GM23248 (cell line): ENCODE data around the gene NUDT22. TPM values are rescaled to one million over a fixed set of nuclear protein-coding genes. Genes with fewer than 3 reads are reported as not detected.
A peak's percentile ranks its signal among the peaks of the same experiment; 100 is the strongest.

Experiments
- DNase-seq: peaks from one replicate; pipeline ENCODE4 v3.0.0-alpha.2; 2015
- H2AFZ ChIP-seq: fragments of 200-600 bp; sonication (generic); 2 replicates; pipeline ENCODE4 v1.6.1; 2016; ENCODE audit warnings: antibody characterized with exemption
- H3F3A ChIP-seq: fragments of 200-600 bp; sonication (generic); 2 replicates; pipeline ENCODE4 v1.6.1; 2016; ENCODE audit warnings: mild to moderate bottlenecking, antibody characterized with exemption, mixed run types; ENCODE audit not compliant: insufficient read depth
- H3K27ac ChIP-seq: fragments of 200-600 bp; sonication (generic); 2 replicates; pipeline ENCODE4 v1.5.1; 2016; ENCODE audit warnings: mild to moderate bottlenecking
- H3K27me3 ChIP-seq: fragments of 200-600 bp; sonication (generic); replicated peaks from 2 replicates; pipeline ENCODE4 v1.6.1; 2016; ENCODE audit warnings: mild to moderate bottlenecking; ENCODE audit not compliant: insufficient read depth
- H3K36me3 ChIP-seq: fragments of 200-600 bp; sonication (generic); 2 replicates; pipeline ENCODE4 v1.6.1; 2016; ENCODE audit warnings: low read depth, mild to moderate bottlenecking
- H3K4me1 ChIP-seq: fragments of 200-600 bp; sonication (generic); 2 replicates; pipeline ENCODE4 v1.6.1; 2016; ENCODE audit warnings: mild to moderate bottlenecking; ENCODE audit not compliant: insufficient read depth
- H3K4me2 ChIP-seq: fragments of 200-600 bp; sonication (generic); one replicate; pipeline ENCODE4 v1.6.1; 2016; ENCODE audit warnings: mild to moderate bottlenecking; ENCODE audit not compliant: unreplicated experiment
- H3K4me3 ChIP-seq: fragments of 200-600 bp; sonication (generic); 2 replicates; pipeline ENCODE4 v1.5.1; 2016; ENCODE audit warnings: mild to moderate bottlenecking
- H3K79me2 ChIP-seq: fragments of 200-600 bp; sonication (generic); 2 replicates; pipeline ENCODE4 v1.6.1; 2016; ENCODE audit warnings: mild to moderate bottlenecking; ENCODE audit not compliant: insufficient read depth
- H3K9ac ChIP-seq: fragments of 200-600 bp; sonication (generic); 2 replicates; pipeline ENCODE4 v1.6.1; 2016; ENCODE audit warnings: mild to moderate bottlenecking
- H3K9me2 ChIP-seq: fragments of 200-600 bp; sonication (generic); 2 replicates; pipeline ENCODE4 v1.6.1; 2016; ENCODE audit warnings: mixed run types, mild to moderate bottlenecking, moderate library complexity; ENCODE audit not compliant: insufficient read depth
- H3K9me3 ChIP-seq: fragments of 200-600 bp; sonication (generic); one replicate; pipeline ENCODE4 v1.6.1; 2017; ENCODE audit warnings: low read depth
- H4K20me1 ChIP-seq: fragments of 200-600 bp; sonication (generic); 2 replicates; pipeline ENCODE4 v1.6.0; 2016; ENCODE audit not compliant: insufficient read depth
- EZH2 ChIP-seq: fragments of 200-600 bp; sonication (generic); IDR thresholded peaks from 2 replicates; pipeline ENCODE4 v1.6.1; 2018; ENCODE audit warnings: antibody characterized with exemption, mild to moderate bottlenecking; ENCODE audit not compliant: insufficient read depth, poor library complexity, severe bottlenecking
- EZH2phosphoT487 ChIP-seq: fragments of 200-600 bp; sonication (generic); IDR thresholded peaks from 2 replicates; pipeline ENCODE4 v1.6.1; 2018; ENCODE audit warnings: antibody characterized with exemption, moderate library complexity, mild to moderate bottlenecking, low read depth; ENCODE audit not compliant: insufficient read depth
- WGBS, 2 experiments: methylation state at CpG; one replicate each; pipeline ENCODE4 v1.1.6; 2015 to 2017; ENCODE audit warnings: low lambda C conversion rate in 2 of 2, low coverage in 1 of 2; ENCODE audit errors: missing lambda C conversion rate in 2 of 2; 5-methylcytosine and 5-hydroxymethylcytosine counted together
- in situ Hi-C: fragments of 300-500 bp; cut with MboI; formaldehyde crosslinking; loops from 2 replicates; pipeline ENCODE4 v1.15.0; 2020
- polyA plus RNA-seq: library from polyadenylated mRNA; unstranded; fragments of >200 nt; fragmentation: Nextera tagmentation; extraction: Ambion mirVana; gene quantifications from 2 replicates; pipeline ENCODE4 v1.2.1, GENCODE V29; 2016
- total RNA-seq: library from RNA; depleted of rRNA; stranded (reverse); fragments of >200 nt; shearing (Covaris generic); gene quantifications from 2 replicates; pipeline ENCODE4 v1.2.3, GENCODE V29; 2014

The NUDT22 gene
- total and polyA plus RNA-seq, 2 experiments from 2014 or later: 74.5 to 97.9 TPM

DNA sequence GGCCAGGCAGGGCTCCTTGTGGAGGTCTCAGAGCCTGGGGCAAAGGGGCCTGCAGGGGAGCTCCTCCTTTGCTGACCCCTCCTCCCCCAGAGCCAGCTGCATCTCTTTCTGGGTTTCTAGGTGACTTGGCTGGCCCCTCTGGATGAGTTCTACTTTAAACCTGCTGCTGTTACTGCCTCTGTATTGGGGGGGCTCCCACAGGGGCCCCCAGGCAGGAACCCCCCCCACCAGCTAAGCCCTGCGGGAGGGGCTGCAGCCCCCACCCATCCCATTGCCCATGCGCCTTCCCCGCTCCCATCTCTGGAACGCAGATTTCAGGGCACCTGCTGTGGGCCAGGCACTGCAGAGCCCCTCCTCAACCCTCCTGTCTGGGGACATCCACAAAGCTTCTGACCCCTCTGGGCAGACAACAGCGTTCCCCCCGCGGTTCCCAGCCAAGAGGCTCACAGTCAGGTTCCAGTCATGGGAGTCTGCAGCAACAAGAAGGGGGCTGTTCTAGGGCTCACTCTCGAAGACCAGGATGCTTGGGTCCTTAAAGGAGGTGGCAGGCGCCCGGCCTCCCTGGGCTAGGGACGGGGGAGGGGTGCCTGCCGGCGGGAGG lies 24.4 kb downstream of the NUDT22 start:
- H3K79me2 ChIP-seq: peaks cover 36% of the 10 kb centered on the region
- TF ChIP-seq EZH2 (no peak), EZH2phosphoT487 (no peak)
- H4K20me1 ChIP-seq: no peaks in the 10 kb centered on the region
- no peaks in the 10 kb centered on the region; the same call in 1 of the 2 replicates for H3K36me3 ChIP-seq
- peak overlapping the region; percentile 80 for H2AFZ ChIP-seq
- no peak overlapping the region for H3K27ac ChIP-seq
- peak overlapping the region; percentile 67 for H3K4me2 ChIP-seq
- WGBS, 2 experiments: 23 to 27% methylated on average over 12 to 13 of the region's 13 CpGs
- no peaks in the 10 kb centered on the region for H3K9me2 ChIP-seq
- in situ Hi-C loops: no loop called here
- peak overlapping the region; percentile 56 for H3K9ac ChIP-seq
- peaks cover 6% of the 10 kb centered on the region; the same call in 1 of the 2 replicates for H3F3A ChIP-seq
- H3K9me3 ChIP-seq: no peaks in the 10 kb centered on the region
- no peaks in the 10 kb centered on the region for H3K27me3 ChIP-seq
- peaks cover 11% of the 10 kb centered on the region; the same call in 1 of the 2 replicates for H3K4me1 ChIP-seq
- DNase-seq: no peak
- peak overlapping the region; percentile 91 for H3K4me3 ChIP-seq

DNA sequence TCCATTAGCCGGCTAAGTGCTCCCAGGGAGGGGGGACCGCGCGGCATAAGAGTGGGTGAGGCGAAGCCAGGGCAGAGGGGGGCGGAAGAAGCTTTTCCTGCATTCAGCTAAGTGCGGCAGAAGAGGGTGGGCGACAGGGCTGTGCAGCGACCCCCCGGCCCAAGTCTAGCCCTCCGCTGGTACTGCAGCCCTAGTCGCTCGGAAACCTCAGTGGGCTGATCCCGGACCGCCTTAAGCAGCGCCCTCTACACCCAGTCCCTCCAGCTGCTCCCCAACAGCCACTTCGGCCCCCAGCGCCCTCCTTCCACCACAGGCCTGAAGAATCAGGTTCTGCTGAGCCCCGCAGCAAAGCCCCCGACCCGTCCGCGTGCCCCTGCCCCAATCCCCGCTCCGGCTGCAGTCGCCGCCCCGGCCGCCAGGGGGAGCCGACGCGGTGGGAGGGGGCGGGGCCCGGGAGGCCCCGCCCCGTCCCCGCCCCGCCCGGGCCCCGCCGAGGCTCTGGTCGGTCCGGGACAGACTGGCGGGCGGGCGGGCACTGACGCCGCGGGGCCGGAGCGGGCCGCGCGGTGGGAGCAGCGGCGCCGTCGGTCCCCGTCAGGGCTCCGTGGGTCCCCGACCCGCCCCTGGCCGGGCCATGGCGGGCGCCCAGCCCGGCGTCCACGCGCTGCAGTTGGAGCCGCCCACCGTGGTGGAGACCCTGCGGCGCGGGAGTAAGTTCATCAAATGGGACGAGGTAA lies 25.1 kb downstream of the NUDT22 start, which contains the start of gene PLCB3:
Gene PLCB3, plus strand, starts transcription at position 515 of the 737 bp plus-strand sequence. Its CDS starts 120 bp downstream, at position 635.
- peaks cover 5% of the 10 kb centered on the region; the same call in 1 of the 2 replicates for H3F3A ChIP-seq
- H3K27me3 ChIP-seq: no peaks in the 10 kb centered on the region
- peaks cover 11% of the 10 kb centered on the region; the same call in 1 of the 2 replicates for H3K4me1 ChIP-seq
- peak; percentile 82 for DNase-seq
- H3K4me2 ChIP-seq: peak within 1 kb of the TSS; percentile 99
- H3K9me2 ChIP-seq: no peaks in the 10 kb centered on the region
- H3K36me3 ChIP-seq: no peaks in the 10 kb centered on the region; the same call in 1 of the 2 replicates
- H3K9ac ChIP-seq: peak within 1 kb of the TSS; percentile 87
- H3K4me3 ChIP-seq: peak within 1 kb of the TSS; percentile 91
- H3K9me3 ChIP-seq: no peaks in the 10 kb centered on the region
- TF ChIP-seq EZH2phosphoT487 (no peak), EZH2 (no peak)
- H4K20me1 ChIP-seq: no peaks in the 10 kb centered on the region
- peak within 1 kb of the TSS; percentile 39 for H3K27ac ChIP-seq
- WGBS, 2 experiments: 1 to 2% methylated on average over 19 to 46 of the region's 75 CpGs
- peak within 1 kb of the TSS; percentile 81 for H2AFZ ChIP-seq
- in situ Hi-C loops: no loop called here
- H3K79me2 ChIP-seq: peaks cover 30% of the 10 kb centered on the region

DNA sequence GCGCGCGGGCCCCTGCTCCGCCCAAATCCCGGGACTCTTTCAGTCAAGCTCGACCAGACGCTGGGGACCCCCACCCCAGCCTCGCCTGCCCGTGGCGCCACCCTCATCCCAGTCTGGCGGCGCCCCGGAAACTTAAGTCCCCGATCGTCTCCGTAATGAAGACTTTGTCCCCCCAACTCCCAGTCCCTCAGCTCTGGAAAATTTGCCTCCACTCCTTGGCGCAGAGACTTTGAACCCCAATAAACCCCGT lies 25.6 kb downstream of the NUDT22 start:
- Histone ChIP-seq H3F3A (peaks cover 5% of the 10 kb centered on the region; the same call in 1 of the 2 replicates), H3K4me1 (peaks cover 11% of the 10 kb centered on the region; the same call in 1 of the 2 replicates), H3K27me3 (no peaks in the 10 kb centered on the region), H3K9ac (peak overlapping the region; percentile 87), H4K20me1 (no peaks in the 10 kb centered on the region), H3K9me3 (no peaks in the 10 kb centered on the region), H3K79me2 (peaks cover 29% of the 10 kb centered on the region), H3K4me2 (peak overlapping the region; percentile 99), H3K27ac (peak overlapping the region; percentile 39), H2AFZ (peak overlapping the region; percentile 81), H3K4me3 (peak overlapping the region; percentile 91), H3K9me2 (no peaks in the 10 kb centered on the region), H3K36me3 (no peaks in the 10 kb centered on the region; the same call in 1 of the 2 replicates)
- DNase-seq: no peak
- TF ChIP-seq EZH2 (no peak), EZH2phosphoT487 (no peak)
- WGBS, 2 experiments: 1 to 3% methylated on average over 18 of the region's 18 CpGs
- in situ Hi-C loops: no loop called here

DNA sequence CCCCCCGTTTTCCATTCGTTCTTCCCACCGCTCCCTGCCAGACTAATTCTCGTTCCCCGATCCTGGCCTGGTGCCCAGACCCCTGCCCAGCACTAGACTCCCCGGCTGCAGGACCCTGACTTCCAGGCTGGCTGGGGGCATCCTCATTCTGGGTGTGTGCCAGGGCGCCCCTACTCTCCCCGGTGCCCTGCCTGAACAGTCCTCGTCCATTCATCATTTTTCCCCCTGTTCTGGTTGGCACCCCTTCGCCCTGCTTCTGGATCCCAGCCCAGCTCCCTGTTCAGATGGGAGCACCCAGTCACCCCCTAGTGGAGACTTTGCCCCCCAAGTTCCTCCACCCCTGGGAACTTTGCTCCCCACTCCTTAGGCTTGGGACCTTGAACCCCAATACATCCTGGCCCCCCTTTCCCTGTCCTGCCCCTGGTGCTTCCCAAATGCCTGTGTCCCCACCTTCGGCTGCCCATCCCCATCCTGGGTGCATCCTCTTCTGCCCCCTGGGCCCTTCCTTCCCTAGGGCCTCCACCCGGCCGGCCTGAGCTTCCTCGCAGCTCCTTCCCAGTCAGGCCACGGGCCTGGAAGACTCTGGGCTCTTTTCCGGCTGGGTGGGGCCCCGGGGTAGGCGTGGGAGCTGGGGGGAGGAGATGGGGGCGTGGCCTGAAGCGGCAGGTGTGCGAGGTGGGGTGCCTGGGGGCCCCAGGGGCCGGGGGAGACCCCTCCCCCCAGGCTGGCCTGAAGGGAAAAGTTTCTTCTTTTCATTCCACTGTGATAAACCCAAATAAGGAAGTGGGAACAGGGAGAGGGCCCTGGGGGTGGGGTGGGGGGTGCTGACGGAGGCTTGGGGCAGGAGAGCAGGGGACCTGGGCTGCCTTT lies 26.2 kb downstream of the NUDT22 start:
- H3K27ac ChIP-seq: peak overlapping the region; percentile 39
- WGBS, 2 experiments: 3% methylated on average over 14 to 23 of the region's 23 CpGs
- H3K4me1 ChIP-seq: peaks cover 11% of the 10 kb centered on the region; the same call in 1 of the 2 replicates
- peak overlapping the region; percentile 81 for H2AFZ ChIP-seq
- H3K36me3 ChIP-seq: no peaks in the 10 kb centered on the region; the same call in 1 of the 2 replicates
- H3K9ac ChIP-seq: peak overlapping the region; percentile 87
- DNase-seq: peak; percentile 81
- H3K79me2 ChIP-seq: peaks cover 29% of the 10 kb centered on the region
- peak overlapping the region; percentile 99 for H3K4me2 ChIP-seq
- no peaks in the 10 kb centered on the region for H3K9me3 ChIP-seq
- H3K4me3 ChIP-seq: peak overlapping the region; percentile 91
- H3K9me2 ChIP-seq: no peaks in the 10 kb centered on the region
- no peaks in the 10 kb centered on the region for H4K20me1 ChIP-seq
- peaks cover 5% of the 10 kb centered on the region; the same call in 1 of the 2 replicates for H3F3A ChIP-seq
- TF ChIP-seq EZH2phosphoT487: no peak
- no peak for TF ChIP-seq EZH2
- no peaks in the 10 kb centered on the region for H3K27me3 ChIP-seq
- in situ Hi-C loops: no loop called here
